ENCODE measurements around the gene LRPPRC.

Gene LRPPRC

DNA sequence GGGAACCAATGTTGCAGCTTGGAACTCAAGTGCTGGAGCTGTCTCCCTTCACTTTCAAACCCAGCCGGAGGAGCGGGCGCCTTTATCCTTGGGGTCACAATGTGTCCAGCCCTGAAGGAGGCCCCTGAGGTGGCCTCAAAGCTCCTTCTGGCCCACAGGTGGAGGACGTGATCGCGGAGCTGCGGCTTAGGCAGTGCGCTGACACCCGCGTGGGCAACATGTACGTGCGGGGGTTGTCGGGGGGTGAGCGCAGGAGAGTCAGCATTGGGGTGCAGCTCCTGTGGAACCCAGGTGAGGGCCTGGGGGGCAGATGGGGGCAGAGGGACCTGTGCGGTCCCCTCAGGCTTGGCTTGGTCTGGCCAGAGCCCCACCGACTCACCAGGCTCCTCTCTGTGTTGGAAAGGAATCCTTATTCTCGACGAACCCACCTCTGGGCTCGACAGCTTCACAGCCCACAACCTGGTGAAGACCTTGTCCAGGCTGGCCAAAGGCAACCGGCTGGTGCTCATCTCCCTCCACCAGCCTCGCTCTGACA lies 143.5 kb downstream of the LRPPRC start:
- no peak for DNase-seq

DNA sequence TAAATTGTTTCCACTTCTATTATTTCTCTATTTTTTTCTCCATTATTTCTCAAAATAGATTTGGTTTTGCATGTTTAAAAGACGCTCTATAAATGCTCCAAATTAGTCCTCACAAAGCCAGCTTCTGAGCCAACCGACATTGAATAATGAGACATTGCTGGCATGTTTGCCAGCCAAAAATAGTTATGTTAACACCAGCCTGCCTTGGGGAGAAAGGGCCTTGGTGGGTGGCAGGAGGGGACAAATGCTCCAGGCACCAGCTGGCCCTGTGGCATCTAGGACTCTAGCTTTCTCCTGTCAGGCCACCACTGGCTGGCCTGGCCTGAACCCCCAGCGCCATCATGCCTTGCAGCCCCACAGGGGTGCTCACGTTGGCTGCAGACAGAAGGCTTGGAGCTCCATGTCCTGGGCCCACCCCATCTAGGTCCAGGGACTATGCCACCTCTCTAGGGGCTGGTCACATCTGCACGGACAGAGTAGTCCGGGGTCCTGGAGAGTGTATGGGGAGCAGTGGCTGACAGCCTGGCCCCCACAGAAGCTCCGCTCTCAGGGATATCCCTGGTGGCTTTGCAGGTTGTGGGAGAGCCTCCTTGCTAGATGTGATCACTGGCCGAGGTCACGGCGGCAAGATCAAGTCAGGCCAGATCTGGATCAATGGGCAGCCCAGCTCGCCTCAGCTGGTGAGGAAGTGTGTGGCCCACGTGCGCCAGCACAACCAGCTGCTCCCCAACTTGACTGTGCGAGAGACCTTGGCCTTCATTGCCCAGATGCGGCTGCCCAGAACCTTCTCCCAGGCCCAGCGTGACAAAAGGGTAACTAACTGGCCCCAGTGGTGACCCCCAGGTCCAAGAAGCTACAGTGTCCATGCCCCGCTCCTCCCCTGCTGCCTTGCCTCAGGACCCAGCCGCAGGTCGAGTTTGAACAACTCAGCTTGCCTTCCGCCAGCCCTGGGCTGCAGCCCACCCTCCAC lies 144.5 kb downstream of the LRPPRC start:
- DNase-seq = no peak

DNA sequence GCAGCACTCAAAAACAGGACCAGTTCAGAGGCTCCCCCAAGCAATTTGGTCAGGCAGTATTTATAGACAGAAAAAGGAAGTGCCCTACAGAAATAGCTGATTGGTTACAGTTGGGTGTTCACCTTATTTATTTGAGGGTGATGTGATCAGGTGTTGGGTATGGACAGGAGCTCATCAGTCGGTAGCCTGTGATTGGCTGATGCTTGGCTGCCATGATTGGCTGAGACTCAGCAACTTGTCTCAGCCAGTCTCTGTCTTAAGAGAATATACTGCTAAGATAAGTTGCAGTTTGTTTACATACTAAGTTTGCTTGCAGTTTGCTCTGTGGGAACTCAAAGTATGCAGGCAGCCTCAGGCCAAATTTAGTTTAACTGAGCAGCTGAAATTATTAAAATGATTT lies 147.6 kb downstream of the LRPPRC start:
- no peak for DNase-seq

DNA sequence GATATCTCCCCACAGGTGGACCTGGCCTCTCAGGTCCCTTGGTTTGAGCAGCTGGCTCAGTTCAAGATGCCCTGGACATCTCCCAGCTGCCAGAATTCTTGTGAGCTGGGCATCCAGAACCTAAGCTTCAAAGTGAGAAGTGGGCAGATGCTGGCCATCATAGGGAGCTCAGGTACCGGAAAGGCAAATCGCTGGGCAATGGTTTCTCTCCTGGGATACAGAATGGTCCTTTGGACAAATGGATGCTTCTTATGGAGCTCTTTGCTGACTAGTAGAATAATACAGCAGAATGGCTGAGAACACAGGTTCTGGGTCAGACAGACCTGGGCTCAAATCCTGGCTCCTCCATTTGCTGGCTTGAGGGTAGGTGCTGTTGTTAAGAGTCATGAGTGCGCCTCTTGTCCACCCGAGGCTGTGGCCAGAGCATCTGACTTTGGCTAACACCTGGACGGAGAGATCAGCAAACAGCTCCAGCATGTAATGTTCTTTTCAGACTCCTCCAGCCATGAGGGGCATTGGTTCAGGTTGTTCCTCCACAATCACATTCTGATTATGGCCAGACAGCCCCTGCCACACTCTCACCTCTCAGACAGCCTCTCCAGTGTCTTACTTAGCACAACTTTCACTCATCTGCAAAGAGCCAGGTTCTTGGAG lies 149.5 kb downstream of the LRPPRC start:
- DNase-seq = no peak

DNA sequence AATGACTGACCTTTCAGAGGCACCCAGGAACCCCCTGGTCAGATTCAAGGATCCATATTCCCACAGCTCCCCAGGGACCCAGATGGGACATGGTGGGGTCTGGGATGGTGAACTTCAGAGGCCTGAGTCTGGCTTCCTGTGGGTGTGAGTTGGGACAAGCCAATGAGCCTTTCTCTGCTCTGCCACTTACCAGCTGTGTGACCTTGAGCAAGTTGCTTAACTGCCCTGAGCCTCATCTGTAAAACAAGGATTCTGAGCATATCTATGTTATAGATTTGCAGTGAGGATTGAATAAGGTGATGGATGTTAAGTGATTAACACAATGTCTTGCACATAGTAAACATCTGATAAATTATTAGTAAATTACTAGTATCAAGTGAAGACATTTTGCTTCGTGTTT lies 150.6 kb downstream of the LRPPRC start:
- no peak for DNase-seq

DNA sequence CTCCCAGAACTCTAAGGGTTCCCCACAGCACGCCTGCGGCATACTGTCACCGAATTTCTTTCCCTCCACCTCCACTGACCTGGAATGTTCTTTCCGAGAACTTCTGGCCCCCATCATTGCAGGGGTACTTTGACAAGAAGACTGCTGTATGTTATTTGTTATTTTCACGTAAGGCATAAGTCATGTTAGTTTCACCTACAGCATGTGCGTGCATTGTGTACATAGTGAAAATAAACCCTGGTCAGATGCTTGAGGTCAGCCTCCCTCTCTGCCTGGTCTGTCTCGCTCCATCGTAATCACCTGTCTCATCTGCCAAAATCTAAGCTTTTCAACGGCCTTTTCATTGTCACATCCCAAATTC lies 152.9 kb downstream of the LRPPRC start:
- DNase-seq = no peak

DNA sequence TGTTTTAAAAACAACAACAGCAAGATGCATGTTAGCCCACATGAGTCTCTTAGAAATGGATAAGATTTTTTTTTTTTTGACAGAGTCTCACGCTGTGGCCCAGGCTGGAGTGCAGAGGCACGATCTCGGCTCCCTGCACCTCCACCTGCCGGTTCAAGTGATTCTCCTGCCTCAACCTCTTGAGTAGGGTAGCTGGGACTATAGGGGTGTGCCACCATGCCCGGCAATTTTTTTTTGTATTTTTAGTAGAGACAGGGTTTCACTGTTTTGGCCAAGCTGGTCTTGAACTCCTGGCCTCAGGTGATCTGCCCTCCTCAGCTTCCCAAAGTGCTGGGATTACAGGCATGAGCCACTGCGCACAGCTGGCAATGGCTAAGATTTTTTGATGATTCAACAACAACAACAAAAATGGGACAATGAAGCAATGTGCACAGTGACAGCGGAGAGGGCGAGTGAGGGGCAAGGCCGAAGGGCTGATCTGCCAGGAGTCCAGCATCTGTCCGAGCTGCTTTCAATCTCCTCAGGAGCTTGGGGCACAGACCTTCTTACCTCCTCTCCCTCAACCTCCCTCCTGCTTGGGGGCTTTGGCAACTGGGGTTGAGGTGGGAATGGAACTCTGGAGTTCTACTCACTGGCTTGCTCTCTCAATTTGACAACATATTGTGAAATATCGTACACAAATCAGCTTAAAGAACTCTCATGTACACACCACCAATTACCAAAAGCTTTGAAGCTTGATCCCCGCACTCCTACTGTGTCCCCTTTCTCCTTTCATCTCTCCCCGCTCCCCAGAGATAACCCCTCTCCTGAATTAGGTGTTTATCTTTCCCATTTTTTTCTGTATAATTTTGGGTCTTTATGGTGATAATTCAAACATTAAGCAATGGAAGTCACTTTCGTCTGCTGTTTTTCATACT lies 153.6 kb downstream of the LRPPRC start:
- DNase-seq = no peak

DNA sequence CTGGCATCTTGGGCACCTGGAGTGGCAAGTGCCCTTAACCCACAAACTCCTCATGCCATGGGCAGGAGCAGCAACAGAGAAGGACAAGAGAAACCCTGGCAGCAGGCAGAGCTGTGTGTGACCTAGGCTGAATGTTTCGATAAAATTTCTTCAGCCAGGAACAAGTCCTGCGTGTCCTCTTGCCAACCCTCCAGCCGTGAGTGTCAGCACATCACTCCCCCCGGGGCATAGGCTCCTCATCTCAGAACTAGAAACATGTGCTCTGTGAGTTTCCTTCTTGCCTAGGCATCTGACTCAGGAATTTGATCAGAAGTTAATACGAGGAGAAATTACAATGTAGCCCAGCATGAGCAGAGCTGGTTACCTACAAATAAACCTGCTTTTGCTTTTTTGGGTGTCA lies 154.8 kb downstream of the LRPPRC start:
- DNase-seq = no peak

DNA sequence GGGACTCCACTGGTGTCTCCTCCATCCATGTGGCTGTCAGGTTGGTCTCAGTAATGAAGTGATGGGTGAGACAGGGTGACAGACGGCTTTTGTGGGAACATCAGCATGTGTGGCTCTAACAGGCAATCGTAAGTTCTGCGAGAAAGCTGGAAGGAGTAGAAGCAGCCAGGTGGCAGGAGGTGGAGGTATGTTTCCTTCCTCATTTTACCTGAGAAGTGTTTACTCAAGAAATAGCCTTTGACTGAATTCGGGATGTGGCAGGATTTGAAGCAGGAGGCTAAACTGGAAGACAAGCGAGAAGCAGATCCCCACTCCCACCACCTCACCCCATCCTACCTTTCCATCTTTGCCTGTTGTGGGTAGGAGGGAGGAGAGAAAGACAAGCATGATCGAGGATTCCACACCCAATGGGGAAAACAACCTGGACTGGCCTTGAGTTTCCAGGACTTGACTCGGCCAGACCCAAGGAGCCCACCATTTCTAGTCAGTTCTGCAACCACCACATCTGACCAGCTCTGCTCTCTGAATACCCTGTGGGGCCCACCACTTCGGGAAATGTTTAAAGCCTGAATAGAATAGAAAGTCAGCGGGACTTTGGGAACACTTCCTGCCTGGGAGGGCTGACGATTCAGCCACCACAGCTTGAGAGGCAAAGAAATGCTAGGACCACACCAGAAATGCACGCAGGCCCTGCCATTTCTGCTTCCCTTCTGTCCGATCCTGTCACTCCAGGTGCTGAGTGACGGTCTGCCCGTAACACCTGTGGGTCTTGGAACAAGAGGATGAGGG lies 155.8 kb downstream of the LRPPRC start:
- no peak for DNase-seq

DNA sequence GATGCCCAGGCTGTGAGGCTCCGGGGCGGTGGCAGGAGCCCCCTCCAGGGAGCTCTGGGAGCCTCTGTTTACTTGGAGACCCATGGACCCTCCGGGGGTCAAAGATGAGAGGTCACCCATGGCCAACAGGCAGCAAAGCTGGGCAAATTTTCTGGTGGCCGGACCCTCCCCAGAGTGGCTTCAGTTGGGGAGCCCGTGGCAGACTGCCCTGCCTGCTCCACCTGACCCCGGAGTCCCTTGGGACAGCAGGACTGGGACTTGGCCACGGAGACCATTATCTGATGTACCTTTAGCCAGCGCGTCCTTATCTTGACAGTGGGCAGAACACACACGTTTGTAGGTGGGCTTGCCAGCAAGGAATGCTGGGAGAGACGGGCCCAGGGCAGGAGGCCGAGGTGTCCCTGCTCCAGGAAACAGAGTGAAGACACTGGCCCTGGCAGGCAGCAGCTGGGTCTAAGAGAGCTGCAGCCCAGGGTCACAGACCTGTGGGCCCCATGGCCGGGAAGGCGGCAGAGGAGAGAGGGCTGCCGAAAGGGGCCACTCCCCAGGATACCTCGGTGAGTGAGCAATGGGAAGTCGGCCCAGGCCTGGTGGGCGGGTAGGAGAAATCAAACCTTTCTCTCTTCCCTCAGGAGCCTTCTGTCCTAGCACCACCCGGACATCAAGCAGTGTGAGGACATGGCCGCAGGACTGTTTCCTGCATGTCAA lies 157.1 kb downstream of the LRPPRC start, which contains the start of the genes ABCG5 and ABCG8:
Gene ABCG5, minus strand, starts transcription at position 280 of the 708 bp plus-strand sequence. Its CDS starts 160 bp downstream, at position 120.
Gene ABCG8, plus strand, starts transcription at position 412 of the 708 bp plus-strand sequence. Its CDS starts 83 bp downstream, at position 495.
- no peak for DNase-seq

DNA sequence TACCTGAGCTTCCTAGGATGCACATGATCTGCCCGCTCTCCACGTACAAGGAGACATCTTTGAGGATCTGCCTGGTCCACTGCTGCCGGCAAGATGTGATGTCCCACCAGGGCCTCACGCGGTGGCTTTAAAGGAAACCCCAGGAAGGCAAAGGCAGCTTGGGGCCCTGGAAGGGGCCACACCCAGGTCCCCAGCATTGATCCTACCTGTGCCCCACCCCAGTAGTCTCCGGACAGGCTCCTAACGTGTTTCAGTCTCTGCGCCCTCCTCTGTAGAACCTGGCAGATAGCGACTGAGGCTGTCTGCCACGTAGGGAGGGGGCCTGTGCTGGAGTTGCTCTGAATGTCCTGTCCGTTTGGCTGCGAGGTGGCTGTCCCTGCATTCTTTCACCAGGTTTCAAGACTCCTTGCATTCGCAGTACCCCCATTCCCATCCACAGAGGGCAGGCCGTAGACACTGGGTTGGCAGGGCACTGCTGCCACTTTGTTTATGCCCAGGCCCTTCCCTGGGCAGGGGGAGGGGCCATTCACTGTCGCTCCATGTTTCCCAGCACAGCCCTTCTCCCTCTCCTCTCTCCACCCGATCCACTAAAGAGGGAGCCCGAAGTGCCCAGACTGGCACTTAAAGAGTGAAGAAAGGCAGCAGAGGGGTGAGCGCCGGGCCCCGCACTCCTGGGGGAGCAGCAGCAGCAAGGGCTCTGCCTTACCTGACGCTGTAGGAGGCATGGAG lies 157.8 kb downstream of the LRPPRC start:
- DNase-seq = no peak

DNA sequence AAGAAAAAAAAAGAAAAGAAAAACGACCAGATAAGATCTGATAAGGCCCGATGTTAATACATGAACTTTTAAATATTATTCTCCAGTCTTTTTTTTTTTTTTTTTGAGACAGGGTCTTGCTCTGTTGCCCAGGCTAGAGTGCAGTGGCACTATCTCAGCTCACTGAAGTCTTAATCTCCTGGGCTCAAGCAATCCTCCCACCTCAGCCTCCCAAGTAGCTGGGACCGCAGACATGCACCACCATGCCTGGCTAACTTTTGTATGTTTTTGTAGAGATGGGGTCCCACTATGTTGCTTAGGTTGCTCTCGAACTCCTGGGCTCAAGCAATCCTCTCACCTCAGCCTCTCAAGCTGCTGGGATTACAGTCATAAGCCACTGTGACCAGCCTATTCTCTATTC lies 158.8 kb downstream of the LRPPRC start:
- no peak for DNase-seq

Data from activated naive CD4-positive, alpha-beta T cell treated with Interleukin-2 at 50 U/mL for 16 hours (primary cell).